Loucy (cell line): Measurements from ENCODE around the gene MEST.

Experiments
- H2AFZ ChIP-seq: fragments of 200-600 bp; sonication (generic); 2 replicates; pipeline ENCODE4 v1.6.0; 2016; ENCODE audit warnings: antibody characterized with exemption, mild to moderate bottlenecking, low read length, moderate library complexity
- H3F3A ChIP-seq: fragments of 200-600 bp; 2 replicates; pipeline ENCODE4 v1.6.0; 2016; ENCODE audit warnings: antibody characterized with exemption, low read depth, mild to moderate bottlenecking
- H3K27me3 ChIP-seq: fragments of 200-600 bp; sonication (generic); 2 replicates; pipeline ENCODE4 v1.6.1; 2014; ENCODE audit warnings: low read length, mild to moderate bottlenecking; ENCODE audit not compliant: insufficient read depth, poor library complexity, severe bottlenecking
- H3K36me3 ChIP-seq: fragments of 200-600 bp; sonication (generic); 2 replicates; pipeline ENCODE4 v1.6.1; 2016; ENCODE audit warnings: low read length; ENCODE audit not compliant: insufficient read depth
- H3K4me1 ChIP-seq: fragments of 200-600 bp; sonication (generic); 2 replicates; pipeline ENCODE4 v1.5.1; 2014; ENCODE audit warnings: low read length, mild to moderate bottlenecking; ENCODE audit not compliant: insufficient read depth, poor library complexity, severe bottlenecking
- H3K4me2 ChIP-seq: fragments of 200-600 bp; sonication (generic); 2 replicates; pipeline ENCODE4 v1.6.0; 2014; ENCODE audit warnings: antibody characterized with exemption, low read length, low read depth, mild to moderate bottlenecking; ENCODE audit not compliant: poor library complexity, severe bottlenecking
- H3K4me3 ChIP-seq: fragments of 200-600 bp; sonication (generic); 2 replicates; pipeline ENCODE4 v1.5.1; 2014; ENCODE audit warnings: low read length, mild to moderate bottlenecking, mixed read lengths; ENCODE audit not compliant: poor library complexity, severe bottlenecking
- H3K79me2 ChIP-seq: fragments of 200-600 bp; sonication (generic); 2 replicates; pipeline ENCODE4 v1.6.1; 2014; ENCODE audit warnings: low read length; ENCODE audit not compliant: insufficient read depth
- H3K9ac ChIP-seq: fragments of 200-600 bp; sonication (generic); 2 replicates; pipeline ENCODE4 v1.6.0; 2014; ENCODE audit warnings: mild to moderate bottlenecking, low read depth, low read length, moderate library complexity; ENCODE audit not compliant: poor library complexity, severe bottlenecking
- H3K9me2 ChIP-seq: fragments of 200-600 bp; sonication (generic); replicated peaks from 2 replicates; pipeline ENCODE4 v1.6.1; 2016; ENCODE audit warnings: low read depth, low read length, mixed read lengths
- H3K9me3 ChIP-seq: fragments of 200-600 bp; sonication (generic); 2 replicates; pipeline ENCODE4 v1.6.1; 2014; ENCODE audit warnings: mild to moderate bottlenecking, antibody characterized with exemption, low read length, low read depth; ENCODE audit not compliant: insufficient read depth
- H4K20me1 ChIP-seq: fragments of 200-600 bp; sonication (generic); 2 replicates; pipeline ENCODE4 v1.6.0; 2014; ENCODE audit warnings: antibody characterized with exemption, low read length, mild to moderate bottlenecking; ENCODE audit not compliant: insufficient read depth, poor library complexity, severe bottlenecking
- EZH2phosphoT487 ChIP-seq: fragments of 200-600 bp; IDR thresholded peaks from 2 replicates; pipeline ENCODE4 v1.6.1; 2018; ENCODE audit warnings: antibody characterized with exemption, mild to moderate bottlenecking, moderate library complexity, borderline replicate concordance
- TF ChIP-seq, protein P1 (sequence below): fragments of 200-600 bp; sonication (generic); conservative IDR thresholded peaks from 2 replicates; pipeline ENCODE4 v1.5.1; 2014; ENCODE audit warnings: mild to moderate bottlenecking, antibody characterized with exemption, low read length

MEST gene

DNA sequence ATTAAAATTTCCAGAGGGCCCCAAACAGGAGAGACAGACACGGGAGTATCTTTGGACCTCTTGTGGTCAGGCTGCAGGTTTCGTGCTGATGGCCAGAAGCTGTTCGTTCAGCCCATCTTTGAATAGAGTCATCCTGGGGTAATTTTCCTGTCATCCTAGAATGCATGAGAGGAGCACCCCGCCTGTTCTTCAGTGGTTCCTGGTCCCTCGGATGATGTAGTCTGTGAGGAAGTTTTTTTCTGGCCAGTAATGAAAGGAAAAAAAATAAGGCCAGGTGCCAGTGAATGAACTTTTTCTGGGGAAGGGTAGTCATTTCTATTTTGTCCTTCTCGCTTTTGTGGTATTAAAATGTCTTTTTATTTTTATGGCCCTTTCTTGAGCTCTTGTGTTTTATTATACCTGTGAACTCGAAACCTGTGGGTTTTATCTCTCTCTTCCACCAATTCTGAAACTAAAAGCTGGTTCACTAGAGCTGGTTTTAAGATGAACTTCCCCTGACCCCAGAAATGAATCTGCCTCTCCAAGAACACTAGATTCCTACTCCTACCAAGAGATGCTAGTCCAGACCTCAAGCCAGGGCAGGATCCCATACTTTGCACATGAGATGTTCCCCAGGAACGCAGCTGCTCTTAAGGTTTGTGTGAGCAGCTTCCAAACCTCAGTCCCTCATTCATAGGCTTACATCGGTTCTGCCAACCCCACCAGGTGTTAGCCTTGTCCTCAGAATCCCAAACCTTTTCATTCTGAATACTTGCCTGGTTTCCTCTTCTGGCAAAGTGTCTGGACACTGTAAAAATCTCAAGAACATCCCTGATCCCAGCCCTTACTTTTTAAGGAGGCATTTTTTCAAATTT is 15.4 kb upstream of the MEST start:
- Histone ChIP-seq H3K9me3 (no peaks in the 10 kb centered on the region; the same call in 1 of the 2 replicates), H3K79me2 (no peaks in the 10 kb centered on the region), H3K4me2 (no peak overlapping the region), H3K27me3 (no peaks in the 10 kb centered on the region), H4K20me1 (no peaks in the 10 kb centered on the region), H3K4me3 (no peak overlapping the region), H3K9ac (no peak overlapping the region), H3F3A (no peaks in the 10 kb centered on the region), H3K36me3 (no peaks in the 10 kb centered on the region), H3K4me1 (peaks cover 15% of the 10 kb centered on the region), H2AFZ (no peak overlapping the region), H3K9me2 (no peaks in the 10 kb centered on the region)
- no peak for TF ChIP-seq EZH2phosphoT487
- TF ChIP-seq, protein P1, sequence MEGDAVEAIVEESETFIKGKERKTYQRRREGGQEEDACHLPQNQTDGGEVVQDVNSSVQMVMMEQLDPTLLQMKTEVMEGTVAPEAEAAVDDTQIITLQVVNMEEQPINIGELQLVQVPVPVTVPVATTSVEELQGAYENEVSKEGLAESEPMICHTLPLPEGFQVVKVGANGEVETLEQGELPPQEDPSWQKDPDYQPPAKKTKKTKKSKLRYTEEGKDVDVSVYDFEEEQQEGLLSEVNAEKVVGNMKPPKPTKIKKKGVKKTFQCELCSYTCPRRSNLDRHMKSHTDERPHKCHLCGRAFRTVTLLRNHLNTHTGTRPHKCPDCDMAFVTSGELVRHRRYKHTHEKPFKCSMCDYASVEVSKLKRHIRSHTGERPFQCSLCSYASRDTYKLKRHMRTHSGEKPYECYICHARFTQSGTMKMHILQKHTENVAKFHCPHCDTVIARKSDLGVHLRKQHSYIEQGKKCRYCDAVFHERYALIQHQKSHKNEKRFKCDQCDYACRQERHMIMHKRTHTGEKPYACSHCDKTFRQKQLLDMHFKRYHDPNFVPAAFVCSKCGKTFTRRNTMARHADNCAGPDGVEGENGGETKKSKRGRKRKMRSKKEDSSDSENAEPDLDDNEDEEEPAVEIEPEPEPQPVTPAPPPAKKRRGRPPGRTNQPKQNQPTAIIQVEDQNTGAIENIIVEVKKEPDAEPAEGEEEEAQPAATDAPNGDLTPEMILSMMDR, result no peak

DNA sequence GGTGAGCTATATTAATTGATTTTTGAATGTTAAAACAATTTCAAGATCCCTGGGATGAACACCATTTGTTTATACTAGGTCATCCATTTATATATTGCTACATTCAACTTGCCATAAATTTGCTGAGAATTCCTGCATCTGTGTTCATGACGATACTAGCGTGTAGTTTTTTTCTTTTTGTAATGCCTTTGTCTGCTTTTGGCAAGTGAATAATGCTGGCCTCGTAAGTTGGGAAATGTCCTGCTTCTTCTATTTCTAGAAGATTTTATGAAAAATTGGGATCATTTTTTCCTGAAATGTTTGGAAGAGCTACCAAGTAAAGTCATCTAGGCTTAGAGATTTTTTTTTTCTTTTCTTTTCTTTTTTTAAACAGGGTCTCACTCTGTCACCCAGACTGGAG is 12.9 kb upstream of the MEST start:
- Histone ChIP-seq H3K9me3 (no peaks in the 10 kb centered on the region; the same call in 1 of the 2 replicates), H3K4me3 (no peak overlapping the region), H3K9ac (no peak overlapping the region), H3K4me1 (peaks cover 12% of the 10 kb centered on the region), H3F3A (no peaks in the 10 kb centered on the region), H3K27me3 (no peaks in the 10 kb centered on the region), H3K9me2 (no peaks in the 10 kb centered on the region), H2AFZ (no peak overlapping the region), H4K20me1 (no peaks in the 10 kb centered on the region), H3K36me3 (no peaks in the 10 kb centered on the region), H3K79me2 (no peaks in the 10 kb centered on the region), H3K4me2 (no peak overlapping the region)
- TF ChIP-seq, protein P1, result no peak
- no peak for TF ChIP-seq EZH2phosphoT487

DNA sequence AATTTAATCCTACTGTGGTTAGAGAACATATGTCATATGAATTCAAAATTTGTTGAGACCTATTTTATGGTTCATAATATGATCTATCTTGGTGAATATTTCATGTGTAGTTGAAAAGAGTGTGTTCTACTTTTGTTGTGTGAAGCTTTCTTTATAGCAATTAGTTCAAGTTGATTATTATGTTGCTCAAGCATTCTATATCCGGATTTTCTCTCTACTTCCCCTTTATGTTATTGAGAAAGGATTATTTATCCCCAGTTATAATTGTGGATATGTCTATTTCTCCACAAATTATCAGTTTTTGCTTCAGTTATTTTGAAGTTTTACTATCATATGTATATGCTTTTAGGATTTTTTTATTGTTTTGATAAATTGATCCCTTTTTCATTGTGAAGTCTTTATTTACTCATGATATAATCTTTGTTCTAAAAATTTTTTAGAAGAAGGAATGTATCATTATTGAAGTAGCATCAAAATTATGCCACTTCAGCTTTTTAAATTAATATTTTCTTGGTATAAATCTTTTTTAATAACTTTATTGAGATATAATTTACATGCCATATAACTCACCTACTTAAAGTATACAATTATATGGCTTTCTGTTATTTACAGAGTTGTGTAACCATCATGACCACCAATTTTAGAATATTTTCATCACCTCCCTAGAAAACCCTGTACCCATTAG is 12.0 kb upstream of the MEST start:
- Histone ChIP-seq H3K36me3 (no peaks in the 10 kb centered on the region), H3F3A (no peaks in the 10 kb centered on the region), H3K27me3 (no peaks in the 10 kb centered on the region), H3K9me3 (no peaks in the 10 kb centered on the region; the same call in 1 of the 2 replicates), H3K79me2 (no peaks in the 10 kb centered on the region), H3K4me1 (peaks cover 12% of the 10 kb centered on the region), H3K4me2 (no peak overlapping the region), H3K9me2 (no peaks in the 10 kb centered on the region), H4K20me1 (no peaks in the 10 kb centered on the region), H3K4me3 (no peak overlapping the region), H2AFZ (no peak overlapping the region), H3K9ac (no peak overlapping the region)
- TF ChIP-seq EZH2phosphoT487, result no peak
- TF ChIP-seq, protein P1, result no peak
